Suprapubic skin (tissue), 4 donors: ENCODE measurements around the gene GAL3ST2. TPM values are rescaled to one million over a fixed set of nuclear protein-coding genes. Genes with fewer than 3 reads are reported as not detected.
A peak's percentile ranks its signal among the peaks of the same experiment; 100 is the strongest.
"Not testable (repeated sequence)": the region's sequence is repeated elsewhere in the genome, so short reads cannot be mapped to it uniquely, and the experiment has no call there.

Source experiments
- DNase-seq, 2 donors: peaks; one replicate each; pipeline ENCODE4 v3.0.0-alpha.2; 2019; ENCODE audit warnings: low spot score in 2 of 2
- H3K27ac ChIP-seq: fragments of 200-600 bp; sonication (generic); one replicate; pipeline ENCODE4 v1.5.1; 2019
- H3K27me3 ChIP-seq: fragments of 200-600 bp; sonication (generic); one replicate; pipeline ENCODE4 v1.5.1; 2019
- H3K36me3 ChIP-seq: fragments of 200-600 bp; sonication (generic); one replicate; pipeline ENCODE4 v1.5.1; 2019
- H3K4me1 ChIP-seq: fragments of 200-600 bp; sonication (generic); one replicate; pipeline ENCODE4 v1.5.1; 2019
- H3K4me3 ChIP-seq: fragments of 200-600 bp; sonication (generic); one replicate; pipeline ENCODE4 v1.5.1; 2019; ENCODE audit warnings: mild to moderate bottlenecking
- H3K9me3 ChIP-seq: fragments of 200-600 bp; sonication (generic); one replicate; pipeline ENCODE4 v1.5.1; 2019
- CTCF ChIP-seq, 2 donors: fragments of 200-600 bp in 1 of 2; fragments of 450-650 bp in 1 of 2; sonication (generic) in 1 of 2; IDR thresholded peaks; one replicate each; pipeline ENCODE4 v1.5.1; 2016 to 2019; ENCODE audit warnings: antibody characterized with exemption in 2 of 2, mild to moderate bottlenecking in 1 of 2, moderate library complexity in 1 of 2
- EP300 ChIP-seq: sonication (generic); formaldehyde crosslinking; IDR thresholded peaks from one replicate; pipeline ENCODE4 v1.6.1; 2017; ENCODE audit warnings: antibody characterized with exemption
- POLR2A ChIP-seq, 2 donors: fragments of 450-650 bp; IDR thresholded peaks; one replicate each; pipeline ENCODE4 v1.6.1; 2017; ENCODE audit warnings: antibody characterized with exemption in 2 of 2, mild to moderate bottlenecking in 2 of 2, moderate library complexity in 2 of 2
- POLR2AphosphoS5 ChIP-seq, 3 donors: sonication (generic); formaldehyde crosslinking; IDR thresholded peaks; one replicate each; pipeline ENCODE4 v1.6.1; 2017; ENCODE audit warnings: antibody characterized with exemption in 3 of 3
- WGBS: methylation state at CpG from one replicate; pipeline ENCODE4 v1.1.5; 2018; 5-methylcytosine and 5-hydroxymethylcytosine counted together
- total RNA-seq, 4 donors: library from RNA; depleted of rRNA; stranded (reverse); fragments of >200 nt; gene quantifications; one replicate each; pipeline ENCODE4 v1.1.0, GENCODE V29; 2016

Gene GAL3ST2
- total RNA-seq, 4 donors from 2014 or later: not detected

- TF ChIP-seq POLR2A (IDR thresholded peaks at IDR 0.05) (no peak), POLR2AphosphoS5 (IDR thresholded peaks at IDR 0.05) (no peak), EP300 (no peak), CTCF (IDR thresholded peaks at IDR 0.05) (no peak)
- Histone ChIP-seq H3K4me1 (no peaks in the 10 kb centered on the region), H3K9me3 (no peaks in the 10 kb centered on the region), H3K36me3 (no peaks in the 10 kb centered on the region), H3K27ac (no peak overlapping the region), H3K4me3 (no peak overlapping the region), H3K27me3 (peaks cover 27% of the 10 kb centered on the region)
- peak; percentile 58 to 67 for DNase-seq
- 83% methylated on average over 10 of the region's 31 CpGs for WGBS
Observed at GRCh38 chr2:241820625-241821384, 44.2 kb downstream of the GAL3ST2 start.

- H3K27ac ChIP-seq: no peak overlapping the region
- H3K36me3 ChIP-seq: no peaks in the 10 kb centered on the region
- peak; percentile 56 to 73 for DNase-seq
- WGBS: 71% methylated on average over 24 of the region's 28 CpGs
- peaks cover 21% of the 10 kb centered on the region for H3K27me3 ChIP-seq
- no peak overlapping the region for H3K4me3 ChIP-seq
- H3K9me3 ChIP-seq: no peaks in the 10 kb centered on the region
- no peaks in the 10 kb centered on the region for H3K4me1 ChIP-seq
- TF ChIP-seq POLR2AphosphoS5 (IDR thresholded peaks at IDR 0.05): no peak
- TF ChIP-seq POLR2A (IDR thresholded peaks at IDR 0.05): no peak
- TF ChIP-seq EP300: no peak
- TF ChIP-seq CTCF (IDR thresholded peaks at IDR 0.05): no peak
Observed at GRCh38 chr2:241821460-241822263, 45.0 kb downstream of the GAL3ST2 start.

- Histone ChIP-seq H3K36me3 (no peaks in the 10 kb centered on the region), H3K4me3 (no peak overlapping the region), H3K9me3 (peaks cover 5% of the 10 kb centered on the region), H3K4me1 (no peaks in the 10 kb centered on the region), H3K27me3 (peaks cover 19% of the 10 kb centered on the region), H3K27ac (no peak overlapping the region)
- 82% methylated on average over 14 of the region's 14 CpGs for WGBS
- TF ChIP-seq POLR2A (IDR thresholded peaks at IDR 0.05) (no peak), POLR2AphosphoS5 (IDR thresholded peaks at IDR 0.05) (no peak), EP300 (no peak), CTCF (IDR thresholded peaks at IDR 0.05) (no peak)
- DNase-seq: peak in 1 of 2 donors; percentile 38
Observed at GRCh38 chr2:241822264-241822623, 45.6 kb downstream of the GAL3ST2 start.

- WGBS: 86% methylated on average over 45 of the region's 45 CpGs
Observed at GRCh38 chr2:241823531-241824437, 47.2 kb downstream of the GAL3ST2 start.

GRCh38 chr2:241827394-241827793 lies 50.8 kb downstream of the GAL3ST2 start:
- Histone ChIP-seq H3K4me1 (no peaks in the 10 kb centered on the region), H3K4me3 (no peak overlapping the region), H3K9me3 (peaks cover 8% of the 10 kb centered on the region), H3K27me3 (peaks cover 13% of the 10 kb centered on the region), H3K27ac (no peak overlapping the region), H3K36me3 (no peaks in the 10 kb centered on the region)
- DNase-seq: no peak
- WGBS: 85% methylated on average over 2 of the region's 2 CpGs
- TF ChIP-seq EP300 (no peak), POLR2AphosphoS5 (IDR thresholded peaks at IDR 0.05) (no peak), CTCF (IDR thresholded peaks at IDR 0.05) (no peak), POLR2A (IDR thresholded peaks at IDR 0.05) (no peak)

More at GRCh38 chr2:241823531-241824437, 47.2 kb downstream of the GAL3ST2 start:
- not testable (repeated sequence) for H3K4me3 ChIP-seq, H3K27ac ChIP-seq, H3K4me1 ChIP-seq, H3K36me3 ChIP-seq, H3K9me3 ChIP-seq
- H3K27me3 ChIP-seq: peaks cover 19% of the 10 kb centered on the region
- peak in 1 of 2 donors; percentile 54 for DNase-seq
